ELF-1 (cell line): ENCODE data around the gene BHMT.
"Not testable (repeated sequence)": the region's sequence is repeated elsewhere in the genome, so short reads cannot be mapped to it uniquely, and the experiment has no call there.

Experiments
- DNase-seq: peaks from one replicate; pipeline ENCODE4 v3.0.0-alpha.2; 2016; ENCODE audit warnings: low read depth, low spot score

The BHMT gene

GRCh38 chr5:79111960-79112702 lies 522 bp downstream of the BHMT start:
- DNase-seq: no peak

- DNase-seq: no peak
These were observed 1.1 kb downstream of the BHMT start for GRCh38 chr5:79112703-79113058.

GRCh38 chr5:79119486-79119885 lies 7.9 kb downstream of the BHMT start:
- DNase-seq: no peak

GRCh38 chr5:79120221-79120620 lies 8.6 kb downstream of the BHMT start:
- DNase-seq: no peak

- DNase-seq: no peak
These were observed 11.4 kb downstream of the BHMT start for GRCh38 chr5:79122973-79123372.

- no peak for DNase-seq
These were observed 13.0 kb downstream of the BHMT start for GRCh38 chr5:79124607-79125006.

- DNase-seq: peak; percentile 14
These were observed 19.2 kb downstream of the BHMT start for GRCh38 chr5:79130781-79131180.

- DNase-seq: no peak
These were observed 21.6 kb downstream of the BHMT start for GRCh38 chr5:79133121-79133656.

- DNase-seq: peak; percentile 83
These were observed 22.2 kb downstream of the BHMT start for GRCh38 chr5:79133657-79134451.

GRCh38 chr5:79135790-79136553 lies 24.4 kb downstream of the BHMT start:
- no peak for DNase-seq

GRCh38 chr5:79136618-79137017 lies 25.0 kb downstream of the BHMT start:
- DNase-seq: no peak

- no peak for DNase-seq
These were observed 28.9 kb downstream of the BHMT start for GRCh38 chr5:79140553-79140952.

GRCh38 chr5:79143684-79144379 lies 32.2 kb downstream of the BHMT start:
- DNase-seq: no peak

- no peak for DNase-seq
These were observed 35.5 kb downstream of the BHMT start for GRCh38 chr5:79147076-79147475.

- no peak for DNase-seq
These were observed 37.8 kb downstream of the BHMT start for GRCh38 chr5:79149433-79149832.

GRCh38 chr5:79151942-79152671 lies 40.5 kb downstream of the BHMT start:
- DNase-seq: no peak

GRCh38 chr5:79157305-79157704 lies 45.7 kb downstream of the BHMT start:
- DNase-seq: no peak

GRCh38 chr5:79161647-79162046 lies 50.0 kb downstream of the BHMT start:
- not testable (repeated sequence) for DNase-seq

GRCh38 chr5:79168031-79168430 lies 56.4 kb downstream of the BHMT start:
- DNase-seq: no peak

- DNase-seq: no peak
These were observed 59.1 kb downstream of the BHMT start for GRCh38 chr5:79170661-79171060.
